GM19023 (cell line): Measurements from ENCODE around the gene USP6NL.
"Not testable (repeated sequence)": the region's sequence is repeated elsewhere in the genome, so short reads cannot be mapped to it uniquely, and the experiment has no call there.

Experiments used
- ATAC-seq: cut with Tn5 transposase; IDR thresholded peaks from one replicate; pipeline ENCODE4 v1.9.1; 2021; ENCODE audit warnings: mild to moderate bottlenecking, moderate library complexity; ENCODE audit not compliant: unreplicated experiment

Gene USP6NL

GRCh38 chr10:11520892-11521291 lies 90.6 kb downstream of the USP6NL start:
- ATAC-seq = no peak

- peak; percentile 59 for ATAC-seq
Measured at GRCh38 chr10:11517150-11517549, 94.3 kb downstream of the USP6NL start.

DNA sequence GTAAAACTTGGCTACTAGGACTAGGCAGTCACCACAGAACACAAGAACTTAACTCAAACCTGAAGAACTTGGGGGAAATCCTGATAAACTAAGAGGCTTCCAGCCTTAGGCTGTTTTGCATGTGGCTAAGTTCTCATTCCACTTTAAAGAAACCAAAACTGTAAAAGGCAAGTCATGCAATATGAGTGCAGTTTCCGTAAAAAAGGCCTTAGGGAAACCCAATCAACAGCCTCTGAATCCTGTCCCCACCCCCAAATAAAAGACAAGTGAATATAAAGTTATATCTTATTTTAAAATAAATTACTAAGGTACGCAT lies 95.1 kb downstream of the USP6NL start:
- no peak for ATAC-seq

GRCh38 chr10:11515596-11516430 lies 95.6 kb downstream of the USP6NL start:
- no peak for ATAC-seq

DNA sequence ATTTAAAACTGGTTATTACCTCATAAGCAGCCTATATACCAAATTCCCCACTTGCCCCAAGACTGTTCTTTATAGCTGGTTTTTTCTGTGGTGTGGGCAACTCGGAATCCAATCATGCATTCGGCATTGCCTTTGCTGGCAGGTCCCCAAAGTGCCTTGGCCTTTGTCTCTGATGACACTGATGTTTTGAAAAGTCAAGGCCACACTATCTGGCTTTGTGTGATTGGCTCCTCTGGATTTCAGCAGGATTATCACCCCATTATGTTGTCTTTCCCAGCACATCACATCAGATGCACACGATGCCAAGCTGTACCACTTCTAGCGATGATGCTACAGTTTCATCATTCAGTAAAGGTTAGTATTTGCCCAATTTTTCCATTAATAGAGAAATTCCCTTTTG lies 97.7 kb downstream of the USP6NL start:
- ATAC-seq = no peak

GRCh38 chr10:11512596-11512995 lies 98.9 kb downstream of the USP6NL start:
- ATAC-seq = no peak

DNA sequence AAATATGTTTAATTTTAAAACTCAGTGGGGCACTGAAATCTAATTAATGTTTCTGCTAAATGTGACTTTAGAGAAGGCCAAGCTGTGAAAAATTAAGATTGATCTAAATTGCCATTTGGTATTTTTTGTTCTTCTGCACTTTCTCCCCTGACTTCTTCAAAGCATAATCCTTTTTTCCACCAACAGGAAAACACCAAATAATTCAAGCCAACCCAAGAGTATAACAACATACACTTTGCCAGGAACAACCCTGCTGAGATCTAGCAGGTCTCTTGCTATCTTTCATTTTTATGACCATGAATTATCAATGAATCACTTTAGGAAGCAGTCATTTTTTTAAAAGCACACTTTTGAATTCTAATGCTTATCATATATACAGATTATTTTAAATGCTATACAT lies 100.1 kb downstream of the USP6NL start:
- no peak for ATAC-seq

DNA sequence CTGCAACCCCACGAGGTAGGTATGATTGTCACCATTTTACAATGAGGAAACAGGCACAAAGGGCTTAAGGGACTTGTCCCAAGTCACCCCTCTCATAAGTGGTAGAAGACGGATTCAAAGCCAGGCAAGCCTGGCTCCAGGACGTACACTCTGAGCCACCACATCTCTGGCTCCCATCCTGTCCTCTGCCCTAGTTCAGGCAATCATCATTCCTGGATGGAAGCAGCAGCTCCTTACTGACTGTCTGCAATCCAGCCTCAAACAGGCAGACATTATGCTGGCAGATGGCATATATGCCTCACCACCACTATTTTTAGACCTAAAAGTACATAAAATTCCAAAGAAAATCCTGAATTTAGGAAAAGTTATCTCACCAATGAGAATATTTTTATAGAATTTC lies 100.7 kb downstream of the USP6NL start:
- ATAC-seq = no peak

GRCh38 chr10:11510281-11510680 lies 101.2 kb downstream of the USP6NL start:
- ATAC-seq = no peak

GRCh38 chr10:11509036-11509435 lies 102.4 kb downstream of the USP6NL start:
- ATAC-seq = no peak

DNA sequence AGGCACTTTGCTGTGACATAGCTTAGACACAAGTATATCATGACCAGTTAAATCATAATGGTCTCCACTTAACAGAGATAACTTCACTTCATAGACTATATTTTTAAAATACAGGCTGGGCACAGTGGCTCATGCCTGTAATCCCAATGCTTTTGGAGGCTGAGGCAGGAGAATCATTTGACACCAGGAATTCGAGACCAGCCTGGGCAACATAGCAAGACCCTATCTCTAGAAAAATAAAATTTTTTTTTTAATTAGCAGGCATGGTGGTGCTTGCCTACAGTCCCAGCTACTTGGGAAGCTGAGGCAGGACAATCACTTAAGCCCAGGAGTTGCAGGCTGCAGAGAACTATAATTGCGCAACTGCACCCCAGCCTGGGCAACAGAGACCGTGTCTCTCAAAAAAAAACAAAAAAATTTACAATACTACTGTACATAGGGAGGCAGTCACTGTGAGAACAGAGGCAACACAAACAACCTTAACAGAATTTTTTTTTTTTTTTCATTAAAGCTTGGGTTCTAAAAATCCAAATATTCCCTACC lies 105.1 kb downstream of the USP6NL start:
- no peak for ATAC-seq

- no peak for ATAC-seq
Measured at GRCh38 chr10:11505639-11506038, 105.8 kb downstream of the USP6NL start.

DNA sequence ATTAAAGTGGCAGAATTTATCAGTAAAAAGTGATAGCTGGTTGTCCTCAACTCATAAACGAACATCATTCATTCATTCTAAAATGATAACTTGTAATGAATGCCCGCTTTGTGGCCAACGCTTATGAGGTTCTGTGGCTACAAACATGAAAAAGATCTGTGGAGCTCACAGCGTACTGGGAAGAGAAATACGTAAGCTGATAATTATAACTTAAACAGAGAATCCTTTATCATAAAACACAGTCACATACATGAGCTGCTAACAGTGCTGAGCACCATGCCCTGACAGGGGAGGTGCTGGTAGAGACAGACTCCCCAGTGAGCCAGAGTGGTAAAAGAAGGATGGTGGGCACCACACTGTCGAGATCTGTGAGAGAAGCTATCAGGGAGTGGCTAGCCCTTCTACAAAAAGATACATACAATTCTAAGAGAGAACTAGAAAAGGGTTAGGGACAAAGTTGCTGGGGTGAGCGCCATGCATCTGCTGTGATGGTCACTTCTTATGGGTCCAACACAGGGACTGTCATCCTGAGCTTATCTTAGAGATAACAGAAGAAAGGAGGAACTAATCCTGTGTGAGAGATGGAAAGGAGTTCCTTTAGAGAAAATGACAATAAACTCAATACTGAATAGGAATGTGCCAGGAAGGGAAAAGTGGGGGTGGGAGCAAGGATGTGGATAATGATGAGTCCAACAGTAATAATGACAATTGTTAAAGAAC lies 106.7 kb downstream of the USP6NL start:
- ATAC-seq = no peak

GRCh38 chr10:11501600-11501999 lies 109.8 kb downstream of the USP6NL start:
- ATAC-seq = no peak

- no peak for ATAC-seq
Measured at GRCh38 chr10:11499425-11500071, 111.9 kb downstream of the USP6NL start.

GRCh38 chr10:11498399-11498798 lies 113.1 kb downstream of the USP6NL start:
- ATAC-seq = no peak

DNA sequence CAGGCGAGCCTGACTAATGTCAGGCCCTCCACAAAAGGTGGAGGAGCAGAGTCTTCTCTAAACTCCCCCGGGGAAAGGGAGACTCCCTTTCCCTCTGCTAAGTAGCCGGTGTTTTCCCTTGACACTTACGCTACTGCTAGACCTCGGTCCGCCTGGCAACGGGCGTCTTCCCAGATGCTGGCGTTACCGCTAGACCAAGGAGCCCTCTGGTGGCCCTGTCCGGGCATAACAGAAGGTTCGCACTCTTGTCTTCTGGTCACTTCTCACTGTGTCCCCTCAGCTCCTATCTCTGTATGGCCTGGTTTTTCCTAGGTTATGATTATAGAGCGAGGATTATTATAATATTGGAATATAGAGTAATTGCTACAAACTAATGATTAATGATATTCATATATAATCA lies 116.5 kb downstream of the USP6NL start:
- ATAC-seq = not testable (repeated sequence)

DNA sequence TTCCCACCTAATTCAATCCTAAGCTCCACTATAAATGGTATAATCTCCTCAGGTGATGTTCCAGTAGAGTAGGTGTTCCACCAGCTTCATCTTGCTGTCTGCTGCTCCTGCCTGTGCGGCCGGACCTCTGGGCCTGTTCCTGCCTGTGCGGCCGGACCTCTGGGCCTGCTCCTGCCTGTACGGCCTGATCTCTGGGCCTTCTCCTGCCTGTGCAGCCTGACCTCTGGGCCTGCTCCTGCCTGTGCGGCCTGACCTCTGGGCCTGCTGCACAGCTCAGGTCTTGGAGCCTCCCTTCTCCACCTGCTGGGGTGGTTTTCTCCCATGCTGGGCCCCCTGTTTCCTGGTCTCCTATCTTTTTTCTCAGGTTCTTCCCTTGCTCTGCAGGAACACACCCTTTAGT lies 117.8 kb downstream of the USP6NL start:
- no peak for ATAC-seq

GRCh38 chr10:11491087-11491486 lies 120.4 kb downstream of the USP6NL start:
- ATAC-seq = no peak

DNA sequence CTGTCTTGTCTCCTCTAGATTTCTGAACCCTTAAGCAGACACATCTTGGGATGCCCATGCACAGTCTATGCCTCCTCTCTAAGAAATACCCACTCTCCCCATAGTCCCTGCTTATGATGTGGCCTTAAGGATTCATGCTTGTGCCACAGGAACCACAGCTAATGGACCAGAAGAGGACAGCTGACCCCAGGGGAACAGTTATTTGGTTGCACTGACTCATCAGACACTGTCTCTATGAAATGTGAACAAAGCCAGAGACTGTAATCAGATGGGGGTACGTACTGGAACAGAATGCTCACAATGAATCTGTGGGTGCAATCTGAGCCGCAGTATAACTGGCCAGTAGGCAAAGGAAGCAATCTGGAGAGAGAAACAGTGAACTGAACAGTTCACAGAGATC lies 121.9 kb downstream of the USP6NL start:
- no peak for ATAC-seq

DNA sequence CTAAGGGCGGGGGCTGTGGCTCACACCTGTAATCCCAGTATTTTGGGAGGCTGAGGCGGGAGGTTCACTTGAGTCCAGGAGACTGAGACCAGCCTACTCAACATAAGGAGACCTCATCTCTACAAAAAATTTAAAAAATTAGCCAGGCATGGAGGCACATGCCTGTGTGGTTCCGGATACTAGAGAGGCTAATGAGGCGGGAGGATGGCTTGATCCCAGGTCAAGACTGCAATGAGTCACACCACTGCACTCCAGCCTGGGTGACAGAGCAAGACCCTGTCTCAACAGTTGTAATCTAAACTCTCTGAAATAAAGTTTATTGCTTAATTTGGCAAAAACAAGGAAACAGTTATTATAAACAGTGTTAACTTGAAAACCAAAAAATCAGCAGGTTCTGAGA lies 123.3 kb downstream of the USP6NL start:
- no peak for ATAC-seq
